Measurements from ENCODE around the gene MTHFSD.
A peak's percentile ranks its signal among the peaks of the same experiment; 100 is the strongest.

The MTHFSD gene

GRCh38 chr16:86569701-86570447 lies 14.8 kb upstream of the MTHFSD start:
- DNase-seq (ENCODE audit: low spot score), result no peak

GRCh38 chr16:86568677-86569623 lies 13.9 kb upstream of the MTHFSD start:
- DNase-seq (ENCODE audit: low spot score), result no peak

GRCh38 chr16:86567701-86568581 lies 12.9 kb upstream of the MTHFSD start:
- DNase-seq (ENCODE audit: low spot score), result no peak

GRCh38 chr16:86566966-86567700 lies 12.1 kb upstream of the MTHFSD start:
- no peak for DNase-seq (ENCODE audit: low spot score)

- DNase-seq (ENCODE audit: low spot score), result no peak
Measured at GRCh38 chr16:86566601-86566965, 11.5 kb upstream of the MTHFSD start, which contains the start of gene FOXC2. Gene FOXC2, plus strand, starts transcription at chr16:86566829. Its CDS starts 507 bp downstream, at chr16:86567336.

GRCh38 chr16:86565644-86566511 lies 10.8 kb upstream of the MTHFSD start:
- no peak for DNase-seq (ENCODE audit: low spot score)

GRCh38 chr16:86565181-86565631 lies 10.2 kb upstream of the MTHFSD start:
- no peak for DNase-seq (ENCODE audit: low spot score)

GRCh38 chr16:86563469-86564345 lies 8.7 kb upstream of the MTHFSD start:
- DNase-seq (ENCODE audit: low spot score), result peak; percentile 88

- no peak for DNase-seq (ENCODE audit: low spot score)
Measured at GRCh38 chr16:86562356-86562755, 7.3 kb upstream of the MTHFSD start.

GRCh38 chr16:86559802-86560305 lies 4.8 kb upstream of the MTHFSD start:
- no peak for DNase-seq (ENCODE audit: low spot score)

- DNase-seq (ENCODE audit: low spot score), result no peak
Measured at GRCh38 chr16:86558355-86559193, 3.5 kb upstream of the MTHFSD start.

- no peak for DNase-seq (ENCODE audit: low spot score)
Measured at GRCh38 chr16:86557587-86557986, 2.6 kb upstream of the MTHFSD start.

- no peak for DNase-seq (ENCODE audit: low spot score)
Measured at GRCh38 chr16:86556576-86556975, 1.5 kb upstream of the MTHFSD start.

- no peak for DNase-seq (ENCODE audit: low spot score)
Measured at GRCh38 chr16:86555704-86556075, 655 bp upstream of the MTHFSD start.

GRCh38 chr16:86554599-86554916 lies 477 bp downstream of the MTHFSD start:
- DNase-seq (ENCODE audit: low spot score), result no peak

- no peak for DNase-seq (ENCODE audit: low spot score)
Measured at GRCh38 chr16:86553356-86553755, 1.7 kb downstream of the MTHFSD start.

GRCh38 chr16:86550281-86550680 lies 4.8 kb downstream of the MTHFSD start:
- no peak for DNase-seq (ENCODE audit: low spot score)

GRCh38 chr16:86549893-86550190 lies 5.2 kb downstream of the MTHFSD start:
- DNase-seq (ENCODE audit: low spot score), result no peak

All from pons (tissue), 1 donor.